Non-pigmented ciliary epithelial cell (primary cell): Measurements from ENCODE around the gene NOS1AP.
A peak's percentile ranks its signal among the peaks of the same experiment; 100 is the strongest.

Source experiments
- DNase-seq: peaks from one replicate; pipeline ENCODE4 v3.0.0-alpha.2; 2010; ENCODE audit warnings: low read depth

The NOS1AP gene

DNA sequence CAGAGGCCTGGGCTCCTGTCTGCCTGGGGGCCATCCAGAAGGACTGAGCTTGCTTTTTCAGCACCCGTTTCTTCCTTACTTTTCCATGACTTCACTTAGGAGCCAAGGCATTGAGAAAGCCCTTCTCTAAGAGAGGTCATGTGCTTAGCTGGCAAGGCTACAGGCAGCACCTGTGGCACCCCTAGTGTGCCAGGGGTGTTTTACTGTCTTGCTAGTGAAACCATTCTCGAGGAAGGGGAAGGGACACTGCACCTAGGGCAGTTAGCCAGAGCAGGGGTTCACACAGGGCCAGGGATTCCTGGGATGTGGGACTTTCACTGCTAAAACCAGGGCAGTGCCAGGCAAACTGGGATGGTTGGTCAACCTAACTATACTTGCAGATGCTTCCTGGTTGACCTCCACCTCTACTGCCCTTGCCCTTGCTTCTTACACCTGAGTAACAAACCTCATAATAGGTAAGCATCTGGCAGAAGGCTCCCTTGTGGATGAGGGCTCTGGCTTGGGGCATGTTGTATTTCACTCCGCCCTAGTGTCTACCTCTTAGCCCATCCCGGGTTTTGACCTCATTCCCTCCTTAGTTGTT lies 69.2 kb downstream of the NOS1AP start:
- no peak for DNase-seq

DNA sequence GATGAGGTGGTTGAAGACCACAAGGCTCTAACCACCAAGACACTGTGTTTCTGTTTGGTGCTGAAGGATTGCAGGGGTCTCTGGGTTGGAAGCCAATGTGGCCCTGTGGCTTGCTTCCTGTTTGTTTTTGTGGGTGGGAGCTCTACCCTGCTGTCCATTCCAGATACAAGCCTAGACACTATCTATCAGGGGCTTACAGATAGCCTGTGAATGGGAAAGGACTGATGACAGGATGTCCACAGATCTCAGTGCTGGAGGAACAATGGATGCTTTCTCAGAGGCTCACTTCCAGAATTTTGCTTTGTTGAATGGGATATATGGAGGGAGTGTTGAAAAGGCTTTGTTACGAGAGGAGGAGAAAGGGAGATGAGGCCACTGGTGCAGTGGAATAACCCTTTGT lies 69.7 kb downstream of the NOS1AP start:
- DNase-seq, result no peak

DNA sequence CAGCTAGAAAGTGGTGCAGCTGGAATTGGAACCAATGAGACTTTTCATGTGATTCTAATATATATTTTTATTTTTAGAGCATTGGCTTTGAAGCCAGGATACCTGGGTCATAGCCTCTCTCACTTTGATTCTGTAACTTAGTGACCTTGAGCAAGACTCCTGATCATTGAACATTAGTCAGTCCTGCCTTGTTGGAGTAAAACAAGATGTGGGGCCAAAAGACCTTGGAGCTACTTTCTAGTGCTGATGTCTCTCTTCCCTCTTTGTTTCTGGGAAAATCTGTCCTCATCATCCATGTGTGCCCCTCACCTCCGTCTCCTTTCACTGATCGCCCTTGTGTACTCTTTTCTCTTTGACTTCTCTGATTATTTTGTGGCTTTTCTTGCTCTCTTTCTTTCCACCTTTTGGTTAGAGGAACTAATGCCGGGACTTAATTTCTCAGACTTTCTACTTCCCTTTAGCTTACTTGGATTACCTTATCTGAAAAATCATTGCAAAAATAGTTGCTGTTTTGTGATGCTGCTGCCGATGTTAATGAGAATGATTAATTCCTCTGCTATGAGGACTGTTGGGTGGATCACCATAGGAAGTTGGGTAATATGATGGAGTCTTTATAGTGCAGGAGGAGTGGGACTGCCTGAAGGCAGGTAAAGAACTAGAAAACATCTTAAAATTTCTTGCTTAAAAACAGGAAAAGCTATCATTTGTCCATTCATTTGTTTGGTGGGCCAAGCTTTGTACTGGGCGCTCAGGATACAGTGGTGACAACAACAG lies 72.0 kb downstream of the NOS1AP start:
- DNase-seq, result peak; percentile 52

DNA sequence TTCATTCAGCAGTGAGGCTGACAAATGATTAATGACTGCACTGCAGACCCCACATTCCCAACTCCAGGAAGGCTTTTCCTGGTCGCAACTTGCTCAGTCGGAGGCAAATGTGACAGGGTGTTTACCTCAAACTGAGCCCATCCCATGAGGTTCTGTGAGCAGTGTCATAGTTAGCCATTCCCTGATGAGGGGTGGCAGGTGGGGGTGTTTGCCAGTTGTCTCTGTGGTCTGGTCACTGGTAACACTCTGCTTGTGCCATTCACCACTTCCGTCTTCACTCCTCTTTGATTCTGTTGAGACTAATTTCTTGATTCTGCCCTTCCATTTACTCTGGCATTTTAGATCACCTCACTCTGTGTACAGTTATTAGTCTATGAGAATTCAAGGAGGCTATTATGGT lies 73.5 kb downstream of the NOS1AP start:
- DNase-seq, result no peak

DNA sequence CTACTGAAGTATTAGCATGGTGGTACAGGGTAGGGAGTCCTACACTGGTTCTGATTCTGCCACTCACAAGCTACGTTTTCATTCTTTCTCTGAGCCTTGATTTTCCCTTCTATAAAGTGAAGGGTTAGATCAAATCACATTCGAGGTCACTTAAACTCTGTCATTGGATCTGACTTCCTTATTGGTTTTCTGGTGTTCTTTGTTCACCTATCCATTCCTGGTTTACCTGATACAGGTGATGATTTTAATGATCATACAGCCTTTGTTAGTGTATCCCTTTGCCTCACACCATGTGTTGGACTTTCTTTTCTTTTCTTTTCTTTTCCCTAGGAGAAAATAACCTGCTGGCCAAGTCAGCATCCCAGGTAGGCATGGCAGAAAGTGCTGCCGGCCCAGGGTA lies 74.8 kb downstream of the NOS1AP start:
- DNase-seq, result no peak

DNA sequence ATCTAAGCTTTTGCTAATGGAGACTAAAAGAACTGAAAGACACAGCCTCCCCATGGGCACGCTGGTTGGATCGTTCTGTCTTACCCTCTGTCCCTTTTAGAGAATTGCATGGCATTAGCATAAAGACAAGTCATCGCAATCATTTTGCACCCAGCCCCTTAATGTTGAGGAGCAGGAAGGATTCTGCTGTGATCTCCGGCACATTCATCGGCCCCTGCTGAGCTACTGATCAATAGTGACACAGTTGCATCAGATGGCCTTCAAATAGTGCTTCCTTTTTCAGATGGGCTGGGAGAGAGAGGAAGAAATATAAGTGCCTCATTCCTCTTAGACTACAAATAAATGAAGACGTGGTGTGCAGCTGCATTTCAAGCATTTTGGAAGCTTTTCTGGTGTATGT lies 75.4 kb downstream of the NOS1AP start:
- DNase-seq, result no peak

DNA sequence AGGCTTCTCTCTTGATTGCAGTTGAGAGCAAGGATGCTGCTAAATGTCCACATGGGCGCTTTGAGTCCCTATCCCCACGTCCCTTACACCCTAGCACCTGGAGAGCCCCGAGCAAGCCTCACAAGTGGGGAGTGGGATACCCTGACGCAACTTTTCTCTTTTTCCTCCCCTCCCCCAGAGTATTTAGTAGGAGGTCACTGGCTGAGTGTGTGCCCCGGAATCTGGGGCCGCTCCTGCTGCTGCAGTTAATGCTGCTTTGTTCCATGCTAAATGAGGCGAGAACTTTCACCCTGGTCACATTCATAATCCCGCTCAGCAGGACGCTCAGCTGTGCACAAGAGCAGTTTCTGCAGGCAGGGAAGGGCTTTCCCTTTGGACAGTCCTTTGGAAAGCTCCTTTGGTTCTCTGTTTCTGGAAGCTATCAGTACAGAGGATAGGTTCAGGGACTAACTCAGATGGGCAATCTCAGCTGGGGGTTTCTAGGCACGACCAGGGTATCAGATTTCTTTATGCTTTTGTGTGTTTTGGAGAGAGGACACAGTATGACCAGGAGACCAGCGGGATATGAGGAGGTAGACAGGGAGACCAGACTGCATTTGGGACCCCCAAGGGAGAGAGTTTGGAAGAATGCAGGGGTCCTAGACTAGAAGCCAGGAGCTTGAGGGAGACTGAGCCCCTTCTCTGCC lies 75.9 kb downstream of the NOS1AP start:
- no peak for DNase-seq

DNA sequence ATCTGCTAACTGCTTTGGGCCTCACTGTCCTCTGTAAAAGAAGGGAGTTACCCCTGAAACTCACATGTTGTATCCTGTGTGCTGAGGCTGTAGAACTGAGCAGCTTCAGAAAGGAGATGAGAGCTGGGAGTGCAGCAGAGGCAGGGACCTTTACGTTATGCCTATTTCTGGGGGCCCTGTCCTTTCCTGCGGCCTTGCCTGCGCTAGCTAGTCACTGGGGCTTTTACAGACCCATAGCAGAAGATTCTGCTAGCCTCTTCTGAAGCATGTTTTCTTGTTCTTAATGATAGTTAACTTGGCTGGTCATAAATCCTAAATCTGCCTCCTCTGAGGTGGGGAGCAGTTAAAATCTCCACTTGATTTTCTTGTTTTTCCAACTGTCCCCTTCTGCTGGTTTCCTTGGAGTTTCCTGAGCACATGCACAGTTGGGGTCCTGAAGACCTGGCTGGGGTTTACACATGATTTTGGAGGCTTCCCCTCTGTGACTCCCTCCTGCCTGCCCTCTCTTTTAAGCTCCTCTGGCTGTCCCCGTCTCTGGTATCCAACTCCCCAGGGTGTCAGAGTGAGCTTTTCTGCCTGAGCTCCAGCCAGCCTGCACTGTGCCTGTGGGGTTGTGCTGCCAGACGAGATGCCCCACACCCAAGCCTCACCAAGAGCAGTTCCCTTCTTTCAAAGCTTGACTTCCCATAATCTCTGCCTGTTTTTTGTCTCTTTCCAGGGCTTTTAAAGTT lies 76.6 kb downstream of the NOS1AP start:
- no peak for DNase-seq

DNA sequence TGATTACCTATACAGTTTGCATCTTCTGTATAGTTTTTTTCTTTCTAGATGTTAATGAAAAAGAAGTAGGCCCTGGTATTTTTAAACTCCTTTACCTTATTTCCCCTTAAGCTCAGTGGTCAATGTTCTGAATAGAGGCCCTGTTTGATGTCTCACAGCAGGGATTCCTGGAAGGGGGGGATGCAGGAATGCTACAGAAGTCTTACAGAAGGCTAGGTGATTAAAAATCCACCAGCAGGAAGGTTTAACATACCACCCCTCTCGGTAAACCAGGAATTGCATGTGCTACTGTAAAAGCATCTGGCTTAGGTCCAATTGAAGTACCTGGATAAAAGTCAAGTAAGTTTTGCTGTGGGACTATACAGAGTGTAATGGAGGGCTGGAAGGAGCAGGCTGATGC lies 78.3 kb downstream of the NOS1AP start:
- no peak for DNase-seq

DNA sequence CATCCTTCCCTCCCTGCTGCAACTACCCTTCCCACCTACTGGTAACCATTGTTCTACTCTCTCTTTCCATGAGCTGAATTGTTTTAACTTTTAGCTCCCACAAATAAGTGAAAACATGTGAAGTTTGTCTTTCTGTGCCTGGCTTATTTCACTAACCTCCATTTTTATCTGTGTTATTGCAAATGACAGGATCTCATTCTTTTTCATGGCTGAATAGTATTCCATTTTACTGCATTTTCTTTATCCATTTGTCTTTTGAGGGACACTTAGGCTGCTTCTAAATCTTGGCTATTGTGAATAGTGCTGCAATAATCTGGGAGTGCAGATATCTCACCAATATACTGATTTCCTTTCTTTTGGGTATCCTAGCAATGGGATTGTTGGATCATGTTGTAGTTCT lies 80.6 kb downstream of the NOS1AP start:
- DNase-seq, result no peak

DNA sequence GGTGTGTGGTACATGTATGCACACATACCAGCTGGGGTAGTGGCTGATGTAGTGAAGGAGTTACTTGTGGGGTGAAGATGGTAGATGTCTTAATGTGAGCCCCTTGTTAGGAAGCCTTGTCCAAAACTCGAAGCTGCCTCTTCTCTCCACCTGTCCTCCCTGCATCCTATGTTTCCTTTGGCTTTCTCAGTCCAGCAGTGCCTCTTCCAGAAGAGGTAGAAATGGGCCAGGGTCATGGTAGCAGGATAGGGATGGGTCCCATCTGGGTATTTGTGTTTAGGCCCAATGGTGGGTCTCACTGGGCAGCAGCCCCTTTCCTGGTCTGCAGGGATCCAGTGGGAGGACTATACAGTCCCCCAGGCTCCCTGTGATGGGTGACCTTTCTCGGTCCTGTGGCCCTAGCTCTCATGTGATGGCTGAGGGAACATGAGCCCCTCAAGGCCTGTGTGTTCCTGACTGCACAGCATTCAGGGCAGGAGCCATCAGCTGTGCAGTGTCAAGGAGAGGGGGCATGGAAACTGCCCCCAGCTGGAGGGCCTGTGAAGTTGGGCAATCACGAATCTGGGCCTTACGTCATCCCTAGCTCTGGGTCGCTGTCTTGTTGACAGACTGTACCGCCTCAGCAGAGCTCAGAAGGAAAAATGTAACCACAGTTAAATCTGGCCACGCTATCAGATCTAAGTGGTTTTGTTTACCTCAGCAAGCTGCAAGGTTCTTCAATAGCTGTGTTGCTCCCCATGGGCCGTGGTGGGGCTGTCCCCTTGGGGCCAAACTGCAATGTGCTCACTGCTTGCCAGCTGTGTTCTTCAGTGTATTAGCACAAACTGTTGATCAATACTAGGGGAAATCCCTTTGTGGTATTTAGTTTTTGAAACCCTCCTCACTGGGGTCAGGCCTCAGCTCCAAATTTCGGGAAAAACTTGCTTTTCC lies 82.7 kb downstream of the NOS1AP start:
- peak; percentile 85 for DNase-seq

DNA sequence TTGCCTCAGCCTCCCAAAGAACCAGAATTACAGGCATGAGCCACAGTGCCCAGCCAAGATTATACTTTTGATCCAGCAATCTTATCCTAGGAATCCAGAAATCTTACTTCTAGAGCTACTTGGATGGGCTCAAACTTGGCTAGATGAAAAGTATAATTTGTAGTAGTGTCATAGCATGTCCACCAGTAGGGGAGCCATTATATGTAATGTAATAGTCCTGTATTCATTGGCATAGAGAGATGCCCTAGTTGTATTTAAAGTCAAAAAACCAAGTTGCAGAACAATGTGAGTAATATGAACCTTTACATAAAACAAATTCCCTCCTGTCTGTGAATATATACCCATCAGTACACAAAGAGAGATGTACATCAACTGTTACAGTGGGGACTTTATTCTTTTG lies 83.9 kb downstream of the NOS1AP start:
- DNase-seq, result no peak

DNA sequence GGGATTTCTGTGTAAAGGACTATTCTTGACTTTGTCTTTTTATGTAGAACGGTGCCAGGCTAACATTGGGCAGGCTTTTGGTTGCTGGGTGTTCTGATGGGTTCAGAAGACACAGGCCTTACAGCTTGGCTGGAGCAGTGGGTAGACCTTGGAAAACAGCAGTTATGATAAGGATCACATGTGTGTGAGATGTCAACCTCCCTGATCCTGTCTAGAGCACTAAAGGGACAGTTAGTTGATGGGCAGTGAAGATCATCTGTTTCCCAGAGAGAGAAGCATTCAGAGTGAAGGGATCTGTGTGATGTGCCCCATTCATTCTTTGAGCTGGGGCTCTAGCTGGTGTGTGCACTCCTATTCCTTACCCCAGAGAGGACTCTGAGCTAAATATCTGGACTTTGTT lies 88.0 kb downstream of the NOS1AP start:
- DNase-seq, result no peak

DNA sequence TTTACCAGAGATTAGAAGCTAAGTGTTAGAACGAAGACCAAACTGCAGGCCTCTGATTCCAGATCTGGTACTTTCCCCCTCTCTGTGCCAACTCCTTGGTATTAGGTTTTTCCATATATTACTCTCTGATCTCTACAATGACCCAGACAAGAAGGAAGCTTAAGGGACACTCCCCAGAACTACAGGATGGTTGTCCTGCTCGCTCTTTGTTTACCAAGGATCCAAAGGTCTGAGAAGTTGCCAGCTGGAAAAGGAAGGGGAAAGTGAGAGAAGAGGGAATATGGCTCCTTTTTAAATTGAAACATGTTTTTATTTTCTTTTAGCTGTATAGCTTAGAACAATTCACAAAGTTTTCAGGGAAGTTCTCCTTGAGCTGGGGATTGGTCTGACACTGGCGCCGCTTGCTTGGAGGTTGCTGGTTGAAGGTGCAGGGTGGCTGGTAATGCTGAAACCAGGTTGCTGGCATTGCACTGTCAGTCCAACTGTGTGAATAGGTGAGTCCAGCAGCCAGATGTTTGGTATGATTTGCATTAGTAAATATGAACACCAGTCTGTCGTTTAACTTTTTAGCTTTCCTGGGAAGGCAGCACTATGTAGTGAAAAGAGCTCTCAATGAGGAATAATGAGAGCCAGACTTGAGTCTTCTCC lies 89.3 kb downstream of the NOS1AP start:
- no peak for DNase-seq

DNA sequence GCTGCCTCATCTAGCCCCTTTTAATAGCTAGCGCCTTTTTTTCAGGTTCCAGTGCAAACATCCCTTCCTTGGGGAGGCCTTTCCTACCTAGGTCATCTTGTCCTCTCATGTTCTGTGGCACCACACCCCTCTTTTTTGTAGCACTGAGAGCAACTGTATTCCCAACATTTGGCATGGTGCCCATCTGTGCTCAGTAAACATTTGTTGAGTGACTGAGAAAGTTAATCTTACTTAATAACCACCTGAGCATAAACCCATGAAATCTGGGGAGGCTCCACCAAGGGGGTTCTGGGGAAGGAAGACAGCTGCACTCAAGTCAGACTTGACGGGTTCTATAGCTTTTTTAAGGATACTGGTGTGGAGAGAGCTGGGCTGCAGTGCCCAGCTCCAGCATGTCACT lies 90.0 kb downstream of the NOS1AP start:
- no peak for DNase-seq

DNA sequence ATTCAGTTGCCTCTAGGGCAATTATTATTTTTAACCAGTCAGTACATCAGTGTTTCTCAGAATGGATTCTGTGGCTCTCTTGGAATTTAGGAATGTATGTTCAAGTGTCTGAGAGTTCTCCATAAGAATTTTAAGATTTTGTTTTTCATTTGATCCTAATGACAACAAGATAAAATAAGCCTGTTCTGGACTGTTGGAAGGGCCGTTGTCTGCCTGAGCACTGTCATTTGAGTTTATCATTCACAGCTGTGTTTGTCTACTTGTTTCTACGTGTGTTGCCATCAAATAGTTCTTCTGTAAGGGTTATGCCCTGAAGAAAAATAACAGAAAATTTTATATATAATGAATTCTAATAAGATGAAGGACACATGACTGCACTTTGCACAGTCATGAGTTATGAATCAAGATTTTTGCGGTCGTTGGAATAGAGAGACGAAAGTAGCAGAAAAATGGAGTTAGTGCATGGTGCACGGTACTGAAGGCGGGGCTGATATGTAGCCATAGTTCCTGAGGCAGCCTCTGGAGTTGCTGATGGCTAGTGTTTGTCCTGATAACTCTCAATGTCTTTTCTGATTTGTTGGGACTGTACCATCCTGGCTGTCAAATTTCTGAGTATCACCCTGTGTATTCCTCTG lies 92.5 kb downstream of the NOS1AP start:
- no peak for DNase-seq

DNA sequence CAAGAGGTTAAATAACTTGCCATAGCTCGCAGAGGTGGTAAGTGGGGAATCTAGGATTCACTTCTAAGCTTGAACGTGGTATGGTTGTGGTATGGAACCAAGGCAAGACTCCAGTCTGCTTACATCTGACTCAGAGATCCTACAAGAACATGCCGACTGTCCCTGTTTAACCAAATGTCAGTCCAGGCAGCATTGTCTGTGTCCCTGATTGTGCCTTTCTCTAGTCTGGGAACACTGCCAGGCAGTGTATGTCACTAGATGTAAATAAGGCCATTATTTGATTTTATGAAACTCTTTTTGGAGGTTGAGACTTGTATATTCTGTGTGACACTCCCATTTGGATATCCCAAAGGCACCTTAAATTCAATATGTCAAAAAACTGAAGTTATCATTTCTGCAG lies 96.0 kb downstream of the NOS1AP start:
- DNase-seq, result no peak

DNA sequence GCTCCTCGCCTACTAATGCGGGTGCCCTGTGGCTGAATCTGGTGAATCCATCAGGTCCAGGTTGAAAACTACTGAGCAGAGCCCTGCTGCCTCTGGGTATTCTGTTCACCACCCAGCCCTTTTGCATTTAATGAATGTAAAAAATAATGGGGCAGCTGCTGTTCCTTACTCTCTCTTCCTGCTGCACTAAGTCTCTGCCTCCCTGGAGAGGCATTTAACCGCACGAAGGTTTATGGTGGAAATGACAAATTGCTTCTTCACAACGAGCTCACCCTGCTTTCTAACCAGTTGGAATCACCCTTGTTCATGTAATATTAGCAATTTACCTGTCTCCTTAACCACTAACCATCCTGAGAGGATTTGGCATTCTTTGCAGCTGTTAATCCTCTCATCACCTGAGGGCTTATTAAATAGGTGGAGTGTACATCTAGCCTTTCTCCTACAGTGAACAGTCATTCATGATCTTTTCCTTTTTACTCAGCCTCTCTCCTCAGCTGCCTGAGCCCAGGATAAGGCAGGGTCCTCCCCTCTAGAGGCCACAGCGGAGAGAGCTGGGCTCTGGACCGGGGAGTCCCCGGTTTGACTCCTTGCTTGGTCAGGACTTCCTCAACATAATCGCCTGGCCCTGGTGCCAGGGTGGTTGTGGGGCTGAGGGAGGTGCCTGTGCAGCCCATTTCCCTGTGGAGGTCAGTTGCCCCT lies 97.6 kb downstream of the NOS1AP start:
- no peak for DNase-seq

DNA sequence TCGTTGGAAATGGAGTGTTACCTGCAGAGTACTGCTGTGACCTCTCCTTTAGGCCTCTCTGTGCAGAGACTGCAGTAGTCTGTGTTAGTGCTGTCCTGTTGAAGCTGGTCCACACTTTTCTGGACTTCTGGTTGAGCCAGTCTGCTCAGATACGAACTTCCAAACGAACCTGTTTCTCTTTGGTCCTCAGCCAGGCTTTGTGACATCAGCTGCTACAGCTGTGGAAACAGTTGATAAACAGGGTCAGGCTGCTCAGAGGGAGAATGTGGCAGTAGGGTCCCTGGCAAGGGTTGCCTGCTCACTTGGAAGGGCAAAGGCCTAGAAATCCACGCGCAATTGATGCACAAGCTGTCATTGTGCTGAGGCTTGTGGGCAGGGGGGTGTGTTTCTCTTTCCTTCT lies 98.8 kb downstream of the NOS1AP start:
- DNase-seq, result no peak
